Aorta (tissue), 5 donors: Measurements from ENCODE around the gene SMYD2. TPM values are rescaled to one million over a fixed set of nuclear protein-coding genes. Genes with fewer than 3 reads are reported as not detected.

Source experiments
- ATAC-seq: fragments of 200-7000 bp; cut with Tn5 transposase; one replicate; pipeline ENCODE4 v1.9.1; 2022; ENCODE audit warnings: moderate library complexity; ENCODE audit not compliant: low FRiP score
- DNase-seq, 2 donors: peaks; one replicate each; pipeline ENCODE4 v3.0.0-alpha.2; 2020
- H3K27ac ChIP-seq, 2 donors: one replicate each; pipeline ENCODE4 v1.5.1; 2013; ENCODE audit warnings: low read length in 2 of 2, mild to moderate bottlenecking in 2 of 2, moderate library complexity in 2 of 2, control low read depth in 1 of 2, inconsistent platforms in 1 of 2, low read depth in 1 of 2
- H3K27me3 ChIP-seq, 2 donors: one replicate each; pipeline ENCODE4 v1.6.1; 2013; ENCODE audit warnings: control low read depth in 1 of 2, low read length in 1 of 2, mild to moderate bottlenecking in 1 of 2, moderate library complexity in 1 of 2; ENCODE audit not compliant: insufficient read depth in 2 of 2, control insufficient read depth in 1 of 2
- H3K36me3 ChIP-seq, 2 donors: one replicate each; pipeline ENCODE4 v1.6.1; 2013; ENCODE audit warnings: control low read depth in 1 of 2, low read length in 1 of 2, mild to moderate bottlenecking in 1 of 2; ENCODE audit not compliant: insufficient read depth in 2 of 2, control insufficient read depth in 1 of 2
- H3K4me1 ChIP-seq, 2 donors: one replicate each; pipeline ENCODE4 v1.6.1; 2013; ENCODE audit warnings: low read length in 2 of 2, control low read depth in 1 of 2, mild to moderate bottlenecking in 1 of 2, moderate library complexity in 1 of 2; ENCODE audit not compliant: insufficient read depth in 2 of 2, control insufficient read depth in 1 of 2
- H3K4me3 ChIP-seq, 2 donors: one replicate each; pipeline ENCODE4 v1.5.1; 2013; ENCODE audit warnings: low read length in 2 of 2, control low read depth in 1 of 2, mild to moderate bottlenecking in 1 of 2
- H3K9me3 ChIP-seq: one replicate; pipeline ENCODE4 v1.6.1; 2013; ENCODE audit warnings: mild to moderate bottlenecking, low read length; ENCODE audit not compliant: control insufficient read depth
- WGBS, 2 donors: extraction: QIAGEN DNeasy Blood & Tissue Kit; methylation state at CpG; one replicate each; pipeline ENCODE4 v1.1.7; 2013; 5-methylcytosine and 5-hydroxymethylcytosine counted together
- intact Hi-C, 2 donors: fragments of 100-400 bp; cut with DNase I; formaldehyde crosslinking; loops; one replicate each; pipeline versions ENCODE4 v1.14.2 to v1.15.0; 2022
- polyA plus RNA-seq, 2 donors: library from polyadenylated mRNA; stranded (reverse); fragments of 200-250 nt; gene quantifications; one replicate each; pipeline ENCODE4 v1.2.3, GENCODE V29; 2013
- total RNA-seq, 2 donors: library from RNA; stranded (reverse); fragmentation: NEBNext Ultra II Directional; extraction: Animal tissue kit (Norgen Biotek cat#: 25700); gene quantifications; one replicate each; pipeline ENCODE4 v1.2.1, GENCODE V29; 2021
- donor health status: healthy with polysubstance abuse.
- donor health status: Bipolar disorder and iron deficiency.
- donor health status: DM: no; HTN: no; CAD: no.
- donor health status: DM: no; HTN: no; CAD: no.
- donor health status: DM: yes; HTN: yes; CAD: no.

Gene SMYD2
- total and polyA plus RNA-seq, 4 donors, result 11.9 to 18.3 (median 12.8) TPM

DNA sequence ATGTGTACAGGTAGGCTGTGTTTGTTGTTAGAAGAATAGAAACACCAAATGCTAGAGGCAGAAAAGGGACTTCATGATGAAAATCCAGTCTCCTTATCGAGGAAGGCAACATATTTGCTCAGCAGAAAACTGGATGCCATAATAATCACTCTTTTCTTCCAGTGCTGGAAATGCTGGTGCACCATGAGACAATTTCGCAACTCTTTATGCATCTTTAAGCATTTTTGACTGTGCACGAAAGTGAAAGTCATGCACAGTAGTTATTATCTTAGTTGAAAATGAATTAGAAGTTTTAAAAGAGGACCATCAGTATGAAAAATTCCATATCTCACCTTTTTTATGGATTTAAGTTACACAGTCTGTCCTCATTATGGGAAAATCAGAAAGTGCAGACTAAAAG lies 29.1 kb downstream of the SMYD2 start:
- Histone ChIP-seq H3K27ac (no peak overlapping the region), H3K36me3 (peaks cover 0 to 1% of the 10 kb centered on the region in 2 donors), H3K27me3 (no peaks in the 10 kb centered on the region), H3K4me1 (no peaks in the 10 kb centered on the region), H3K9me3 (no peaks in the 10 kb centered on the region), H3K4me3 (no peak overlapping the region)
- intact Hi-C loops, result no loop called here
- WGBS, 2 donors, result 87 to 90% methylated on average over 3 of the region's 3 CpGs
- DNase-seq, result no peak
- no peak for ATAC-seq

DNA sequence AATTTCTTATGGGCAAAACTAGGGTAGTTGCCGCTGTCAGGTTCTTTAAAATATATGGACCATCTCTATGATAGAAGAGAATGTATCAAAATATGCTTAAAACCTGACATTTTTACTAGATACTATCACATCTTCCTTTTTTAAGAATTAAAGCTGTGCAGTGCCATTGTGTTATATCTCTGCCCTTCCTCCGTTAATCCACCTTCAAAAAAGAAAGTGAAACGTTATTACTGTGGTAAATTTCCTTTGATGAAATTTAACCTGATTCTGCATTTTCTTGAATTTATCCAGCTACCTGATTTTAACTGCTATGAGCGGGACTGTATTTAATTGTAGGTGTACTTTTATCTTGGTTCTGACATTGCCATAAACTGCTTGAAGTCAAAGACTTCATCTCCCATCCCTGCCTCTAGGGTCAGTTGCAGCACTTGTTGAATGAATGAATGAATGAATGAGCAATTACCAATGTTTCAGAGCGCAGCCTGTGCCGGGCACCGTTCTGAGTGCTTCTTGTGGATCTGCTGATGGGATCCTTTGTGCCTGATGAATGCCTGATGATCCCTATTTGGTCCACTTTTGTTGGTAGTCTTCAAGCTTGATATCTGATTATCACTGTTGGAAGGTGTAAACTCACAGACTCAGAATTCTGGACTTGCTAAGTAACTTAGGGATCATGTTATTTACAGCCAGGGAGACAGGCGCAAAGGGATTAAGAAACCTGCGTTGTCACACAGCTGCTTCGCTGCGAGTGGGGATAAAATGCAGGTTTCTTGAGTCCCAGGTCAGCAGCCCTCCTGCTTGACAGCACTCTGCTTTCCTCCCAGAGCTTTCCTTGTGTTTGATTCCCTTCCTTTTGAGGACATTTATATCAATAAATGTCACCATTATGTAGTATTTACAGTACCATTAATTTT lies 30.1 kb downstream of the SMYD2 start:
- H3K36me3 ChIP-seq, result peaks cover 0 to 3% of the 10 kb centered on the region in 2 donors
- no peaks in the 10 kb centered on the region for H3K9me3 ChIP-seq
- no peak for DNase-seq
- 84 to 85% methylated on average over 11 of the region's 11 CpGs for WGBS, 2 donors
- intact Hi-C loops, result no loop called here
- no peak overlapping the region for H3K27ac ChIP-seq
- ATAC-seq, result no peak
- no peaks in the 10 kb centered on the region for H3K27me3 ChIP-seq
- H3K4me3 ChIP-seq, result no peak overlapping the region
- no peaks in the 10 kb centered on the region for H3K4me1 ChIP-seq

DNA sequence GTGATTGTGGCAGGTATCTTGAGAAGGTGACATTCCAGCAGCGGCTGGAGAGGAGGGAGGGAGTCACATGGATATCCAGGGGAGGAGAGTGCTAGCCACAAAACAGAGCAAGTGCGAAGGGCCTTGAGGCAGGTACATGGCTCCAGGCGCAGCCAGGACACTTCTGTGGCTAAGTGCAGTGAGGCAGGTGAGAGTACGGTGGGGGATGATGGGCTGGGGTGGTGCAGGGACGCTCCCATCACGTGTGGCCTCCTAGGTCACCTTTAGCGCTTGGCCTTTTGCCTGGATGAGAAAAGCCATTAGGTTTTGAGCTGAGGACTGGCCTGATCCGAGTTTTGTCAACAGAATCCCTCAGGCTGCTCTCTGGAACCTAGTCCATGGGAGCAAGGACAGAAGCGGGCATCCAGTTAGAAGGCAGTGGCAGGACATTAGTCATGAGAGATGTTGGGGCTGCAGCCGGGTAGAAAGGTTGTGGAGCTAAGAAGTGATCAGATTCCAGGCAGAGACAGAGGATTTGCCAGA lies 31.6 kb downstream of the SMYD2 start:
- intact Hi-C loops, result no loop called here
- DNase-seq (no peak), ATAC-seq (no peak)
- no peaks in the 10 kb centered on the region for H3K27me3 ChIP-seq
- H3K27ac ChIP-seq, result no peak overlapping the region
- no peaks in the 10 kb centered on the region for H3K4me1 ChIP-seq
- WGBS, 2 donors, result 92% methylated on average over 10 of the region's 10 CpGs
- peaks cover 0 to 3% of the 10 kb centered on the region in 2 donors for H3K36me3 ChIP-seq
- no peaks in the 10 kb centered on the region for H3K9me3 ChIP-seq
- no peak overlapping the region for H3K4me3 ChIP-seq

DNA sequence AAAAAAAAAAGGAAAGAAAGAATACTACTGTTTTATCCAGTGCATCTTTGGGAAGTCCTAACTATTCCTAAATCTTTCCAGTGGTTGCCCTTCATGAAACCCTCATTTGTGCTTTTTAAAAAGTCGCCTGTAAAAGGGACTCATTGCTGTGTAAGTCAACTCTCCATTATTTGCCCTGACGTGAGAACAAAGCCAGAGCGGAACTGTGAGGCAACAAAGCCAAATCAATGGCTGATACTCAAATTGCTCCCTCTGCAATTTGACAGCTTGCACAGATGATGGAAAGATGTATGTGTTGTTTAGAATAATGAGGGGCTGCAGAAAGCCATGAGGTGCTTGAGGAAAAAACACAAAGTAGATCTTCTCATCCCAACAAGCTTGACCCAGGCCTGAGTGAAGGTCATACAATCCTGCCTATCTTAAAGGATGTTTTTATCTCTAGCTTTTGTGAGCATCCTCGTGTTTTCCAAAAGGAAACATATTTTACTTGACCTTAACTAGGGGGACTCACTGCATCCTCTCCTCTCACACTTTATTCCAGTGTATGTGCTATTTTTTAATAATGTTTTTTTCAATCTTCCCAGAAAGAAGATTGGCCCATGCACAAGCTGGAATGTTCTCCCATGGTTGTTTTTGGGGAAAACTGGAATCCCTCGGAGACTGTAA lies 33.4 kb downstream of the SMYD2 start:
- Histone ChIP-seq H3K9me3 (no peaks in the 10 kb centered on the region), H3K36me3 (peaks cover 0 to 3% of the 10 kb centered on the region in 2 donors), H3K4me1 (no peaks in the 10 kb centered on the region), H3K27me3 (no peaks in the 10 kb centered on the region), H3K27ac (no peak overlapping the region), H3K4me3 (no peak overlapping the region)
- no peak for ATAC-seq
- WGBS, 2 donors, result 95% methylated on average over 5 of the region's 5 CpGs
- intact Hi-C loops, result no loop called here
- DNase-seq, result no peak

DNA sequence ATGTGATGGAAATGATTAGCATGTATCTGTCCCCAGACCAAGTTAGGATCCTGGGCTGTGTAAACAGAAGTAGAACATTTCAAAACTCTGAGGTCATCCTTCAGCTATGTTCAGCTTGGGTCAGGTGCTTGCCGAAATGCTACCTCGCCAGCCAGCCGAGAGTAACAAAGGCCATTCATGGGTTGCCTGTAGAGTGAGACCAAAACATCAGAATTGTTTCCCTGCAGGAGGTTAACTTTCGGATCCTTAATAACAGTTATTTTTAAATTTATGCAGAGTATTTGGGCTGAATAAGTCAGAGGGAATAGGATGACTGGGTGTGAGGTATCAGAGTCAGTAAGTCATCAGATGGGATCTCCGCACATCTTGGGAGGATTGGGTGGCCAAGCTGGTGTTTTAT lies 35.6 kb downstream of the SMYD2 start:
- Histone ChIP-seq H3K4me3 (no peak overlapping the region), H3K36me3 (peaks cover 0 to 3% of the 10 kb centered on the region in 2 donors), H3K27me3 (no peaks in the 10 kb centered on the region), H3K27ac (no peak overlapping the region), H3K9me3 (no peaks in the 10 kb centered on the region), H3K4me1 (no peaks in the 10 kb centered on the region)
- intact Hi-C loops, result no loop called here
- ATAC-seq (no peak), DNase-seq (no peak)
- 81 to 85% methylated on average over 5 of the region's 5 CpGs for WGBS, 2 donors

DNA sequence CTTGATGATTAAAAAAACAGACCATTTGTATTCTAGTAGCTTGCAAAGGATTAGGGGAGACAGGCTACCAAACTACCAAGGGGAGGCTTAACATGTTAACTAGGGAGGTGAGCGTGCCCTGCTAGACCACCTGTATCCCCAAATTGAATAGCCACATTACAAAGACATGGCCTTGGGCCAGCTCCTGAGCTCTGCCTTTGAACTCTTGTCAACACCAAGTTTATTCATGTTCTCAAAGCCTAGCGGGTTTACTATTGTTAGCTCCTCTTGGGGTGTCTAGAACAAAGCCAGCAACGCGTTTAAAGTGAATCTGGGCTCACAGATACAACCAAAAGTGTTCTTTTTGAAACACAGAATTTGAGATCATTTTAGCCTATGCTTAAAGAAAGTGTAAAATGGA lies 36.3 kb downstream of the SMYD2 start:
- intact Hi-C loops, result no loop called here
- Histone ChIP-seq H3K4me3 (no peak overlapping the region), H3K9me3 (no peaks in the 10 kb centered on the region), H3K36me3 (peaks cover 0 to 3% of the 10 kb centered on the region in 2 donors), H3K27me3 (no peaks in the 10 kb centered on the region), H3K27ac (no peak overlapping the region), H3K4me1 (no peaks in the 10 kb centered on the region)
- WGBS, 2 donors, result 79 to 80% methylated on average over 4 of the region's 4 CpGs
- DNase-seq (no peak), ATAC-seq (no peak)

DNA sequence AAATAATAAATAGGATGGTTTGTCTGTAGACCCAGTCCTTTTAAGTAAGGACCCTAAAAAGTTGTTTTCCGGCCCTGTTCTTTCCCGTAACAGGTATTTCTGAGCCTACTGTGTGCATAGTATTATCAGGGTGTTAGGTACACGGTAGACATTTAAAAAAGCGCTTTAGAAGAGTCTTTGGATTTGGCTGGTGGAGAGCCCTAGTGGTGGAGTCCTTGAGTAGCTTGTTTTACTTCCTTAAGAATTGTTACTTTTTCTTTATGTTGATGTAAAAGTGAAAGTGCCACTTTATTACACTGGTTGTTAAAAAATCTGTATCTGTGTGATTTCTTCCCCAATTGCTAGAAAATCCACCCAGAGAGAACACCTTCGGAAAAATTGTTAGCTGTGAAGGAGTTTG lies 36.8 kb downstream of the SMYD2 start:
- DNase-seq (no peak), ATAC-seq (peak; percentile 46)
- WGBS, 2 donors, result 71 to 77% methylated on average over 5 of the region's 5 CpGs
- Histone ChIP-seq H3K4me1 (no peaks in the 10 kb centered on the region), H3K36me3 (peaks cover 0 to 3% of the 10 kb centered on the region in 2 donors), H3K9me3 (no peaks in the 10 kb centered on the region), H3K27ac (no peak overlapping the region), H3K4me3 (no peak overlapping the region), H3K27me3 (no peaks in the 10 kb centered on the region)
- intact Hi-C loops, result no loop called here

DNA sequence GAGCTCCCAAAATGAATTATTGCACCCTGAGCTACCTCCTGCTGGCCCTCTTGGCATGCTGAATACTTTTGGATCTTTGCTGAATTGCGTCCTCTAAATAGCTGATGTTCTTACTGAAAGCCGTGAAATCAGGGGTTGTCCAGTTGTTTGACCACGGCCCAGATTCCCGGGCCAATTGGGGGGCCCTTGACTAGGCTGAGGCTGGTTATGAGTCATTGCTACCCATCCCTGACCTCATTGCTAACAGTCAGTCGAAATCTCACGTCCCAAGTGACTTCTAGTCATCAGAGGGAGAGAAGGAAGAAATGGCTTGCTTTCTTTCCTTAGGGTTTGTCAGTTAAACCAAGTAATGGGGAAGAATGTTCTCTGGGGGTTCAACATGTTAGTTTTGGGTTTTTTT lies 37.4 kb downstream of the SMYD2 start:
- no peaks in the 10 kb centered on the region for H3K4me1 ChIP-seq
- H3K36me3 ChIP-seq, result peaks cover 0 to 3% of the 10 kb centered on the region in 2 donors
- ATAC-seq (peak; percentile 54), DNase-seq (no peak)
- H3K9me3 ChIP-seq, result no peaks in the 10 kb centered on the region
- H3K27ac ChIP-seq, result no peak overlapping the region
- no peak overlapping the region for H3K4me3 ChIP-seq
- intact Hi-C loops, result no loop called here
- WGBS, 2 donors, result 54 to 56% methylated on average over 6 of the region's 6 CpGs
- no peaks in the 10 kb centered on the region for H3K27me3 ChIP-seq
